ENCODE results near the gene SYNPO.

The SYNPO gene

DNA sequence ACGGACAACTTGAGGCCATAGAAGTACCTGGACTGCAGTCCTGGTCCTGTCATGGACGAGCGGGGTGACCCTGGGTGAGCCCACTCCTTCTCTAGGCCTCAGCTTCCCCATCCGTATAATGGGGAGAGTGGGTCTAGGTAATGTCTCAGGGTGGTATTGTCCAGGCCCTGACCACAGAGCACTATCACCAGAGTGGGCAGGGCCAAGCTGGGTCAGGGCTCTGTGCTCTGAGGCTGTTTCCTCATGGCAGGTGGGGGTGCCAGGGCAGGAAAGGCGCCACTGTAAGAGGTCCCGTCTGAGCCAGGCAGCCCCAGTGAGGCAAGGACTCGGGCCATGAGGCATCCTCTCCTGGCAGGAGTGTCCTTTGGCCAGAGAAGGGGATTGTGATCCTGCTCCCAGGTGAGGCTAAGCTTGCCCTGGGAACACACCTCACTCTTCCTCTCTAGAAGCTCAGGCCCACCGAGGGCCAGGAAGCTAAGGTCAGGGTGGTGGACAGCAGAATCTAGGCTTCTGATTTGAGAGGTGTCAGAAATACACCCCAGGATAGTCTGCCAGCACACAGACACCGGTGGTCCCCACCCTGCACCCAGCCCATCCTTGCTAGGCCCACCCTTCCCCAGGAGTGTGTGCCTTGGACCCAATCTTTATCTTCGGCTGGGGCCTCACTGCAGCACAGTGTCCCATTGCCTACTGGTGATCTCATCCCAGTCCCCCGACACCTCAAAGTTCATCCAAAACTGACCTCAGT, 19.1 kb downstream of the SYNPO start:
- FAIRE-seq = no peak

- FAIRE-seq = no peak
These were observed 19.8 kb downstream of the SYNPO start for GRCh38 chr5:150660108-150660831.

- no peak for FAIRE-seq
These were observed 20.6 kb downstream of the SYNPO start, which contains the start of gene MYOZ3 for GRCh38 chr5:150661086-150661485. Gene MYOZ3 (plus strand): TSS chr5:150661251. CDS start chr5:150662942, 1,691 bp downstream.

GRCh38 chr5:150661821-150662596, 21.5 kb downstream of the SYNPO start:
- no peak for FAIRE-seq

- FAIRE-seq = no peak
These were observed 22.5 kb downstream of the SYNPO start for GRCh38 chr5:150662731-150663516.

DNA sequence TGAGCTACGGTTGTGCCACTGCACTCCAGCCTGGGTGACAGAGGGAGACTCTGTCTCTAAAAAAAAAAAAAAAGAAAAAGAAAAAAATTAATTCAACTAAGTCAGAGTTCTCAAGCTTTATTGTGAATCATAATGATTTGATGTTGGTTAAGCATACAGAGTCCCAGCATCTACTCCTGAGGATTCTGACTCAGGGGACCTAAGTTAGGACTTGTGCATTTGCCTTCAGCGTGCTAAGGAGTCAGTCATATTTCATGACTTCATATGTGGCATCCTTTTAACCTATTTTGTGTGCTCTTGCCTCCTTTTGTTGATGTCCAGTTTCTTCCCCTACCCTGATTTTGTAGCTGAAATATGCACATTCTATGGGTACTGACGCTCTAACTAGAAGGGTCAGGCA, 23.5 kb downstream of the SYNPO start:
- FAIRE-seq = no peak

GRCh38 chr5:150665044-150665443, 24.6 kb downstream of the SYNPO start:
- no peak for FAIRE-seq

DNA sequence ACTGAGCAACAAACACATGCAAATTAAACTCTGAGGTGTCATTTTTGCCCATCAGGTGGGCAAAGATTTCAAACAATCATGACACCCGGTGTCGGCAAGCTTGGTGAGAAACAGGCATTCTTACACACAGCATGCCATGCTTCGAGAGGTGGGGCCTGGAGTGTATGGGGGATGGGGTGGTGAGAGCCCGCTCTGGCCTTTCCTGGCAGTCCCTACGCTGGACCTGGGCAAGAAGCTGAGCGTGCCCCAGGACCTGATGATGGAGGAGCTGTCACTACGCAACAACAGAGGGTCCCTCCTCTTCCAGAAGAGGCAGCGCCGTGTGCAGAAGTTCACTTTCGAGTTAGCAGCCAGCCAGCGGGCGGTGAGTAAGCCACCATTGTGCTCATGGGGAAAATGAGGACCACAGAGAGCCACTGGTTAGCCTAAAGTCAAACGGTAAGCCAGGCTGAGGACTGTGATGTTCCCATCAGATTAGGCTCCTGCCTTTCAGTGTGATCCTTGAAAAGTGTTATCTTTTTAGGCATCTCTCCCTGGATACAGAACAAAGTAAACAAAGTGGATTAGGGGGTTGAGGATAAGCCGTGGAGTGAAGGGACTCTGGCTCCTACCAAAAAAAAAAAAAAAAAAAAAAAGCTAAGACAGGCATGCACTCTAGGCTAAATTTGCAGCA, 30.0 kb downstream of the SYNPO start:
- no peak for FAIRE-seq

DNA sequence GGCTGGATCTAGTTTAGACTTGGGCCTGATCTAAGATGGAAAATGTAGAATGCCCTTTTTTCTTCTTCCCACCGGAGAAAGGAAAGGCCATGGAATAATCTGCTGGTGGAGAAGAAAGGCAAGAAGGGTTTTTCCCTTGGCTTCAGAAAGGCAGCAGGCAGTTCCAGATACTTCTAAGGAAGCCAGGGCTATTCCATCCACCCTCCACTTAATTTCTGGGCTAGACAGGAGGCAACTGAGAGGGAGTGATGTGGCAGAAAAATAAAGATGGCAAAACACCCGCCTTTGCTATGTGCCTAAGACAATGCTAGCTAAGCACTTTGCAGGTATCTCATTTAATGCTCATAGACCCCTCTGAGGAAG, 30.5 kb downstream of the SYNPO start:
- no peak for FAIRE-seq

- FAIRE-seq = no peak
These were observed 31.2 kb downstream of the SYNPO start for GRCh38 chr5:150671509-150672236.

DNA sequence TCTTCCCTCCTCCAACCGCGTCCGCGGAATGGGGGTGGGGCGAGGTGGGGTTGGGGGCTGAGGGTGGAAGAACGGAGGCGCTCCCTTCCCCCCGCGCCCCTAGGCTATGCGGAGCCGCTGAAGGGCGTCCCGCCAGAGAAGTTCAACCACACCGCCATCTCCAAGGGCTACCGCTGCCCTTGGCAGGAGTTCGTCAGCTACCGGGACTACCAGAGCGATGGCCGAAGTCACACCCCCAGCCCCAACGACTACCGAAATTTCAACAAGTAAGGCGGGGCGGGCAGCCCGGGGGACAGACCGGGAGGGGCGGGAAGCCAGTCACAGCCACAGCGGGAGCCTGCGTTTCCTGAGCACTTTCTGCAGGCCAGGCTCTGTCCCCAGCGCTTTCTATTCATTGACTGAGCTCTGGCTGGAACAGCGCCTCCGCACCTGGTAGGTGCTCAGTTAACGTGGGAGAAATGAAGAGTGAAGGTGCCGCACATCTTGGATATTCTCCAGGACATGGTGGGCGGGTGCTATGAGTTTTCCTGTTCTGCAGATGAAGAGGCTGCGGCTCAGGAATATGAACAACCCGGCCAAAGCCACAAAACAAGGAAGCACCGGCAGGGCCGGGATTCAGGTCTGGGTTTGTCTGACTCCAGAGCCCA, 31.9 kb downstream of the SYNPO start:
- FAIRE-seq = no peak

GRCh38 chr5:150672884-150673275, 32.4 kb downstream of the SYNPO start:
- no peak for FAIRE-seq

- FAIRE-seq = no peak
These were observed 33.9 kb downstream of the SYNPO start for GRCh38 chr5:150674341-150674821.

DNA sequence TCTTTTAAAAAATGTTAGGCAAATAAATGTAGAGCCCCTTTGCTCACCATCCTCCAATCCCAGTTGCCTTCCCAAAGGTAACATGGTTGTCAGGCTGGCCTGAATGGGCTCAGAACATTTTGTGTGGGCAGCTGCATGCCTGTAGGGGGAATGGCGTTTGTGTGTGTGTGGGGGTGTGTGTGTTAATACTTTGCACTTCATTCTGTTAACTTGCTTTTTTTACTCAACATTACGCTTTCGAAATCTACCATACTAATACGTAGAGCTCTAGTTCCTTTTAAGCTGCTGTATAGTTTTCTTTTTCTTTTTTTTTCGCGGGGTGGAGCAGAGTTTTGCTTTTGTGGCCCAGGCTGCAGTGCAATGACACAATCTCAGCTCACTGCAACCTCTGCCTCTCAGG, 34.6 kb downstream of the SYNPO start:
- no peak for FAIRE-seq

GRCh38 chr5:150676578-150676977, 36.1 kb downstream of the SYNPO start:
- FAIRE-seq = no peak

- no peak for FAIRE-seq
These were observed 48.7 kb downstream of the SYNPO start for GRCh38 chr5:150689120-150689519.

- FAIRE-seq = no peak
These were observed 50.3 kb downstream of the SYNPO start for GRCh38 chr5:150690760-150691159.

- FAIRE-seq = no peak
These were observed 51.8 kb downstream of the SYNPO start for GRCh38 chr5:150692276-150692675.

- FAIRE-seq = no peak
These were observed 54.2 kb downstream of the SYNPO start for GRCh38 chr5:150694612-150695011.

DNA sequence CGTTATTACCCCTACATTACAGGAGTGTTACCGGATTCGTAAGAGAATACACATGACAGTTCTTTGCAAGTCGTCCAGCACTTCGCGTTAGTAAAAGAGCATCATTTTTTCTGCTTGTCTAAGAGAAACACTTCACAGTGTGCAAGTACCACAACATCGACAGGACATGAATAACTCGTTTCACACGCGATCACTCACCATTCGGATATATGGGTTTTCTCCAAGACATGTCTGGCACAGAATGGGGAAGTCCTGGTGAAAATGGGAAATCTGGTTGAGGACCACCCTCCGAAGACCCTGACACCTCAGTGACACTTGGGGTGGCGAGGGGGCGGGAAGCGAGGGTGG, 59.8 kb downstream of the SYNPO start:
- no peak for FAIRE-seq
